GM12878 (cell line): ENCODE data around the gene SLC12A3. TPM values are rescaled to one million over a fixed set of nuclear protein-coding genes. Genes with fewer than 3 reads are reported as not detected.

Experiments used
- ATAC-seq: fragments of 200-7000 bp; cut with Tn5 transposase; 3 replicates; pipeline ENCODE4 v1.9.1; 2020; ENCODE audit warnings: mild to moderate bottlenecking, moderate library complexity
- BruUV-seq: library from RNA; stranded (reverse); fragments of 400-500 nt; replicated peaks from 2 replicates; lab custom pipeline; 2021; lab: Mats Ljungman, UMichigan
- CTCF ChIA-PET: fragments of 300-600 bp; sonication (Branson Sonifier 250); formaldehyde crosslinking; extraction: SDS; loops from one replicate; lab custom pipeline; 2021; ENCODE audit warnings: inconsistent platforms; lab: Yijun Ruan, JAX
- POLR2A ChIA-PET: fragments of 350-600 bp; formaldehyde crosslinking; extraction: SDS; loops from one replicate; lab custom pipeline; 2021; ENCODE audit warnings: inconsistent platforms; lab: Charles Lee
- RAD21 ChIA-PET: fragments of 300-600 bp; sonication (Branson Sonifier 250); formaldehyde crosslinking; loops from one replicate; lab custom pipeline; 2023; ENCODE audit warnings: antibody characterized with exemption; ENCODE audit not compliant: unreplicated experiment; lab: Charles Lee
- SMC1A ChIA-PET: fragments of 300-600 bp; sonication (Branson Sonifier 250); formaldehyde crosslinking; loops from one replicate; lab custom pipeline; 2023; ENCODE audit not compliant: unreplicated experiment, uncharacterized antibody; lab: Charles Lee
- DNase-seq: peaks from one replicate; pipeline ENCODE4 v3.0.0-alpha.2; 2011; ENCODE audit warnings: low read depth, low spot score
- FAIRE-seq: peaks from 3 replicates; lab custom pipeline; 2011; peaks lifted over from hg19 to GRCh38; lab: Jason Lieb, UNC
- H2AFZ ChIP-seq: 2 replicates; pipeline ENCODE4 v1.6.0; 2011; ENCODE audit warnings: low read depth, low read length, control low read depth; ENCODE audit not compliant: control insufficient read depth
- H3K27ac ChIP-seq: 2 replicates; pipeline ENCODE4 v1.5.1; 2011; ENCODE audit warnings: control low read depth; ENCODE audit not compliant: control insufficient read depth, insufficient read depth
- H3K27me3 ChIP-seq, 2 experiments: replicated peaks in 1 of 2; 2 replicates each; pipeline versions ENCODE4 v1.6.0 to v1.6.1; 2011; ENCODE audit warnings: low read length in 1 of 2; ENCODE audit not compliant: control insufficient read depth in 2 of 2, insufficient read depth in 2 of 2
- H3K36me3 ChIP-seq, 2 experiments: 2 replicates each; pipeline ENCODE4 v1.5.1; 2011; ENCODE audit warnings: low read length in 1 of 2; ENCODE audit not compliant: control insufficient read depth in 2 of 2, insufficient read depth in 2 of 2
- H3K4me1 ChIP-seq: 2 replicates; pipeline ENCODE4 v1.6.1; 2011; ENCODE audit warnings: mild to moderate bottlenecking, low read length, moderate library complexity, mixed read lengths; ENCODE audit not compliant: control insufficient read depth, insufficient read depth
- H3K4me2 ChIP-seq: 2 replicates; pipeline ENCODE4 v1.6.0; 2011; ENCODE audit warnings: control low read depth; ENCODE audit not compliant: control insufficient read depth, insufficient read depth
- H3K4me3 ChIP-seq: fragments of 200-600 bp; sonication (generic); 2 replicates; pipeline ENCODE4 v1.5.1; 2016
- H3K79me2 ChIP-seq: 2 replicates; pipeline ENCODE4 v1.6.0; 2011; ENCODE audit warnings: low read length; ENCODE audit not compliant: control insufficient read depth, insufficient read depth
- H3K9ac ChIP-seq: 2 replicates; pipeline ENCODE4 v1.8.0; 2011; ENCODE audit warnings: low read length, control low read depth, mixed read lengths; ENCODE audit not compliant: control insufficient read depth, insufficient read depth
- H3K9me3 ChIP-seq: replicated peaks from 3 replicates; pipeline ENCODE4 v1.5.1; 2011; ENCODE audit warnings: mild to moderate bottlenecking, low read length; ENCODE audit not compliant: control insufficient read depth, insufficient read depth
- H4K20me1 ChIP-seq: 2 replicates; pipeline ENCODE4 v1.6.0; 2011; ENCODE audit not compliant: control insufficient read depth, insufficient read depth
- CEBPB ChIP-seq, 2 experiments: fragments of 150-350 bp in 1 of 2; IDR thresholded peaks; 2 replicates each; pipeline ENCODE4 v1.6.1; 2012 to 2014; ENCODE audit warnings: low read depth in 2 of 2, low read length in 2 of 2, borderline replicate concordance in 1 of 2, inconsistent platforms in 1 of 2
- JUNB ChIP-seq: IDR thresholded peaks from 2 replicates; pipeline ENCODE4 v1.6.1; 2016; ENCODE audit warnings: antibody characterized with exemption, mild to moderate bottlenecking
- LARP7 ChIP-seq: fragments of 450-650 bp; IDR thresholded peaks from 2 replicates; pipeline ENCODE4 v1.6.1; 2017; ENCODE audit warnings: mild to moderate bottlenecking
- NFXL1 ChIP-seq: fragments of 450-650 bp; IDR thresholded peaks from 2 replicates; pipeline ENCODE4 v1.6.1; 2017; ENCODE audit warnings: antibody characterized with exemption, mild to moderate bottlenecking, borderline replicate concordance
- SMC3 ChIP-seq: IDR thresholded peaks from 2 replicates; pipeline ENCODE4 v1.6.1; 2011; ENCODE audit warnings: low read length, improper control_type of control experiment, borderline replicate concordance
- SREBF2 ChIP-seq: IDR thresholded peaks from 2 replicates; pipeline ENCODE4 v1.6.1; 2012; ENCODE audit warnings: mild to moderate bottlenecking, low read length
- SRF ChIP-seq, 2 experiments: IDR thresholded peaks; 2 replicates each; pipeline ENCODE4 v1.6.1; 2011; ENCODE audit warnings: low read depth in 2 of 2, low read length in 2 of 2, mild to moderate bottlenecking in 1 of 2, moderate library complexity in 1 of 2
- ZSCAN29 ChIP-seq: fragments of 450-650 bp; IDR thresholded peaks from 2 replicates; pipeline ENCODE4 v1.6.1; 2017; ENCODE audit warnings: mild to moderate bottlenecking, moderate library complexity
- WGBS: methylation state at CpG from one replicate; pipeline ENCODE4 v1.1.6; 2016; ENCODE audit warnings: low lambda C conversion rate; ENCODE audit not compliant: insufficient replicate concordance, insufficient coverage; ENCODE audit errors: missing lambda C conversion rate; 5-methylcytosine and 5-hydroxymethylcytosine counted together
- in situ Hi-C: fragments of 300-500 bp; cut with MboI; formaldehyde crosslinking; loops from 9 replicates; pipeline ENCODE4 v1.14.3; 2018; ENCODE audit warnings: mixed read lengths
- intact Hi-C: fragments of 100-400 bp; cut with micrococcal nuclease; formaldehyde crosslinking; loops from one replicate; pipeline ENCODE4 v1.14.2; 2022; ENCODE audit not compliant: unreplicated experiment
- polyA plus RNA-seq, 11 experiments: library from polyadenylated mRNA; depleted of rRNA in 4 of 11; unstranded in 6 of 11; stranded (reverse) in 5 of 11; fragments of >200 nt; fragmentation: Nextera tagmentation in 4 of 11; fragmentation: Illumina TruSeq in 1 of 11; extraction: Ambion mirVana in 4 of 11; extraction: Trizol in 1 of 11; gene quantifications; 1 replicate in 1 of 11; 2 replicates in 10 of 11; pipeline versions ENCODE4 v1.2.1 to v1.2.3, GENCODE V29; 2011 to 2016; ENCODE audit warnings: inconsistent platforms in 2 of 11, missing spikeins in 2 of 11, low read depth in 1 of 11
- total RNA-seq, 4 experiments: library from RNA; depleted of rRNA in 3 of 4; stranded (reverse); fragments of >200 nt in 3 of 4; fragmentation: Illumina TruSeq in 1 of 4; extraction: Trizol in 1 of 4; gene quantifications; 2 replicates each; pipeline versions ENCODE4 v1.2.1 to v1.2.3, GENCODE V29; 2013 to 2021

The SLC12A3 gene
- total and polyA plus RNA-seq, 10 of the 15 experiments (the other 5 are each of a cell fraction or from before 2014, with no cell fraction given) = 0.05 to 6.3 (median 3.1) TPM

GRCh38 chr16:56948234-56948633 lies 83.2 kb downstream of the SLC12A3 start:
- no peak overlapping the region for H2AFZ ChIP-seq
- ATAC-seq (no peak), DNase-seq (no peak), FAIRE-seq (no peak)
- ChIA-PET POLR2A (interaction anchor here (1.5 to 1.8 kb wide), 3 partner anchors 11 to 79 kb away, joined by 5 to 11 read pairs (median 7); no protein-coding TSS in a partner anchor), CTCF (interaction anchor here (0.7 to 1.3 kb wide), 5 partner anchors 9 to 170 kb away, joined by 3 to 5 read pairs (median 3); no protein-coding TSS in a partner anchor), SMC1A (interaction anchor here (0.9 to 3.0 kb wide), 6 partner anchors 11 to 81 kb away, joined by 3 to 17 read pairs (median 5); no protein-coding TSS in a partner anchor), RAD21 (interaction anchor here (1.2 to 2.2 kb wide), 4 partner anchors 12 to 79 kb away, joined by 3 to 9 read pairs (median 6); no protein-coding TSS in a partner anchor)
- intact Hi-C loops = no loop called here
- H3K79me2 ChIP-seq = no peaks in the 10 kb centered on the region
- in situ Hi-C loops = no loop called here
- H3K27ac ChIP-seq = no peak overlapping the region
- peaks cover 36% of the 10 kb centered on the region for H3K4me1 ChIP-seq
- no TSS peak for BruUV-seq
- H3K27me3 ChIP-seq = no peaks in the 10 kb centered on the region
- no peak for TF ChIP-seq NFXL1
- no peak for TF ChIP-seq SRF (IDR thresholded peaks at IDR 0.05; ENCODE audit: low read depth in 2 of 2, low read length in 2 of 2)
- no peak for TF ChIP-seq LARP7
- no peak for TF ChIP-seq SMC3
- no peak for TF ChIP-seq ZSCAN29
- no peak for TF ChIP-seq SREBF2
- TF ChIP-seq JUNB = no peak
- no peak for TF ChIP-seq CEBPB (IDR thresholded peaks at IDR 0.05; ENCODE audit: borderline replicate concordance in 1 of 2, low read depth in 2 of 2, low read length in 2 of 2)
- H3K36me3 ChIP-seq = peaks cover 1 to 17% of the 10 kb centered on the region in 2 experiments
- H4K20me1 ChIP-seq = no peaks in the 10 kb centered on the region
- H3K9ac ChIP-seq = no peak overlapping the region
- H3K9me3 ChIP-seq = no peaks in the 10 kb centered on the region
- no peak overlapping the region for H3K4me3 ChIP-seq
- WGBS = 99% methylated on average over 6 of the region's 6 CpGs
- H3K4me2 ChIP-seq = no peak overlapping the region
